ENCODE data around the gene SAXO2. TPM values are rescaled to one million over a fixed set of nuclear protein-coding genes. Genes with fewer than 3 reads are reported as not detected.
A peak's percentile ranks its signal among the peaks of the same experiment; 100 is the strongest.
"Not testable (repeated sequence)": the region's sequence is repeated elsewhere in the genome, so short reads cannot be mapped to it uniquely, and the experiment has no call there.

The SAXO2 gene, protein sequence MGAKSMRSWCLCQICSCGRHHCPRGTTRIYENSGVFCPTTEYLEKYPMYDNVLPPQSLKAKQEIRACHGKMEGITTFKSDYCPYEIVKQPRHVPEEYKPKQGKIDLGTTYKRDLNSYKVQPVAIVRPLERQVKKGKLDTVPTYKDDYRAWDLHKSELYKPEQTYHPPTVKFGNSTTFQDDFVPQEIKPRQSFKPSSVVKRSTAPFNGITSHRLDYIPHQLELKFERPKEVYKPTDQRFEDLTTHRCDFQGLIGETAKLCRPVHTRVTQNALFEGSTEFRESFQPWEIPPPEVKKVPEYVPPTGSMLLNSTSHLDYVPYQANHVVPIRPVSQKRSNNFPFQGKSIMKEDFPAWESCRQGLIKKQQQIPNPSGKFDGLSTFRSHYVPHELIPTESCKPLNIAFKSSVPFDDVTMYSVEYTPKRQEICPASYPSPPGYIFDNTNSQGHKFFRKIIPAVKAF
- 1 to 10 TPM; 5.1 to 6.9 (median 5.9) TPM for polyA plus RNA-seq (ENCODE audit: insufficient read length in 4 of 4)

GRCh38 chr15:82262422-82263026 is at the start of gene SAXO2, which contains the start of gene EFL1:
TSS of gene SAXO2 (plus strand) at chr15:82262818. CDS start at chr15:82262880, 62 bp downstream.
TSS of gene EFL1 (minus strand) at chr15:82262734. CDS start at chr15:82261778, 956 bp downstream.
- peak; percentile 74 to 78 (median 78) for DNase-seq (ENCODE audit: low read depth in 4 of 4, low spot score in 3 of 4)

GRCh38 chr15:82216092-82216491 is 46.5 kb upstream of the SAXO2 start:
- DNase-seq (ENCODE audit: low read depth in 4 of 4, low spot score in 3 of 4), result not testable (repeated sequence)

GRCh38 chr15:82221535-82221934 is 41.1 kb upstream of the SAXO2 start:
- DNase-seq (ENCODE audit: low read depth in 4 of 4, low spot score in 3 of 4), result not testable (repeated sequence)

- no peak for DNase-seq (ENCODE audit: low read depth in 4 of 4, low spot score in 3 of 4)
These were observed 33.9 kb upstream of the SAXO2 start for GRCh38 chr15:82228750-82229149.

DNA sequence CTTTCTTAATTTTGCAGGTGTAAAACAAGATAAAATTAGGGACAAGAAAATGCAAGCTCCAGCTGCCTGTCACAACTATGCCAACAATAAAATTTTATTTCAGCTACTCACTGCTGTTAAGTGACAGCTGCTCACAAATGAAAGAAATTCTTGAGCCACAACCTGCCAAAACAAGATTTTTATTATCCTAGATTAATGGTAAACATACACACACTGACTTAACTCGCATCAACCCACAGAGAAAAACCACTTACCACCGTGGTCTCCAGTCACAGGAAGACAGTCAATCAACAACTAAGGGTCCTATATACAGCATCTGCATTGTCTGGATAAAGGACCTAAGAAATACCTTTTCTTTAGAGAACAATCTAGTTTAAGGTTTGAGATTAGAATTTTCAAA is 31.4 kb upstream of the SAXO2 start:
- DNase-seq (ENCODE audit: low read depth in 4 of 4, low spot score in 3 of 4), result no peak

DNA sequence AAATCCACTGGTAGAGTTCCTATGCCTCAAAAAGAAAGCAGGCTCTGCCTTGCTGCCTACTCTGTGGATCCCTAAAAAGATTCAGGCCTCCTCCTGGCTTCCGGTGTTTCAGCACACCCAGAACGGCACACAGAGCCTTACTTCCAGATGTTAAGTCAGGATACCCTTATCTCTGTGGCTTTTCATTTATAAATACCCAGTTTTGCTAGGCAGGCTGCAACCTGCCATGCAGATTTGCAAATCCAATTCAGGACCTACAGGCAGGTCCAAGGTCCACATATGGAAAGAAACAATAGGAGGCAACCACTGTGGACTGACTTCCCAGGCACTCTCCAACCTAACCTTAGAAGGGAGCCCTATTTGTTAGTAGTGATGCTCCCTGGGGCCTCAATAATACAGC is 30.8 kb upstream of the SAXO2 start:
- no peak for DNase-seq (ENCODE audit: low read depth in 4 of 4, low spot score in 3 of 4)

GRCh38 chr15:82237944-82238534 is 24.6 kb upstream of the SAXO2 start:
- DNase-seq (ENCODE audit: low read depth in 4 of 4, low spot score in 3 of 4), result not testable (repeated sequence)

- DNase-seq (ENCODE audit: low read depth in 4 of 4, low spot score in 3 of 4), result no peak
These were observed 22.8 kb upstream of the SAXO2 start for GRCh38 chr15:82239685-82240391.

DNA sequence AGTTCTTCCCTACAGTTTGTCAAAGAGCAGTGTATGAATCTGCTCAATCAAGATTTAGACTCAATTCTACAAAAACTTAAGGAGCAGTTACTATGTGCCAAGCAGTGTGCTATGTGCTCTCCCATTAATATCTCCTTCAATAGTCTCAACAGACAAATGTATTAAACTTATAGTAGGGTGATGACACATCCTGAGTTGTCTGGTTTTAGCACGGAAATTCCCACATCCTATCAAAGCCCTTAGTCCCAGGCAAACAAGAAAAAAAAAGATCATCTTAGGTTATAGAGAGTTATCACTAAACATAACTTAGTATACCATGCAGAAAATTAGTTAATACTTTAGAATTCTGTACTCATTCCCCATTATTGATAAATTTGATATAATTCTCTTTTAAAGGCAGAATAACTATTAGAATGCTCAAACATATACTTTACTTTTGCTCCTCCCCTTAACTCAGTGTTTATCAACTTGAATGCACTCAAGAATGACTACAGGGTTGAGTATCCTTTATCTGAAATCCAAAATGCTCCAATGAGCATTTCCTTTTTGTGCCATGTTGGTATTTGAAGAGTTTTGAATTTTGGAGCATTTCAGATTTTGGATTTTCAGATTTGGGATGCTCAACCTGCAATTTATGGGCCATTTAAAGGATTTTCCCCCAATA is 20.6 kb upstream of the SAXO2 start:
- DNase-seq (ENCODE audit: low read depth in 4 of 4, low spot score in 3 of 4), result not testable (repeated sequence)

DNA sequence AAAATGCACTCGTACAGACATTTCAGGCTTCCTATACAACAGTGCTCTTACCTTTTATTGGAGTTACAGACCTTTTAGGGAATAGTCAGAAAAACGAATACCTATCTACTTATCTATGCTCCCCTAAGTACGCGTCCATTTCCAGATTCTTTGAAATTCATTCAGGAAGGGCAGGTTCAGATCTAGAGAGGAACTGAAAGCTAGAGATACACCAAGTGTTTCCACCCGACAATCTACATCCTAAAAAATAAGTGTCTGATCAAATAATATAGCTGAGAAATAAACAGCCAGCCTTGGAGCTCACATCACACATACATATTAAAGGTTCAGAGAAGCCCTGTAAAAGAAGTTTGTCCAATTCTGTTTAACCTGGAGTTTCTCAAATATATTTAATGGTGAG is 19.0 kb upstream of the SAXO2 start:
- DNase-seq (ENCODE audit: low read depth in 4 of 4, low spot score in 3 of 4), result not testable (repeated sequence)

- not testable (repeated sequence) for DNase-seq (ENCODE audit: low read depth in 4 of 4, low spot score in 3 of 4)
These were observed 16.7 kb upstream of the SAXO2 start for GRCh38 chr15:82245956-82246355.

- not testable (repeated sequence) for DNase-seq (ENCODE audit: low read depth in 4 of 4, low spot score in 3 of 4)
These were observed 14.4 kb upstream of the SAXO2 start for GRCh38 chr15:82248261-82248660.

DNA sequence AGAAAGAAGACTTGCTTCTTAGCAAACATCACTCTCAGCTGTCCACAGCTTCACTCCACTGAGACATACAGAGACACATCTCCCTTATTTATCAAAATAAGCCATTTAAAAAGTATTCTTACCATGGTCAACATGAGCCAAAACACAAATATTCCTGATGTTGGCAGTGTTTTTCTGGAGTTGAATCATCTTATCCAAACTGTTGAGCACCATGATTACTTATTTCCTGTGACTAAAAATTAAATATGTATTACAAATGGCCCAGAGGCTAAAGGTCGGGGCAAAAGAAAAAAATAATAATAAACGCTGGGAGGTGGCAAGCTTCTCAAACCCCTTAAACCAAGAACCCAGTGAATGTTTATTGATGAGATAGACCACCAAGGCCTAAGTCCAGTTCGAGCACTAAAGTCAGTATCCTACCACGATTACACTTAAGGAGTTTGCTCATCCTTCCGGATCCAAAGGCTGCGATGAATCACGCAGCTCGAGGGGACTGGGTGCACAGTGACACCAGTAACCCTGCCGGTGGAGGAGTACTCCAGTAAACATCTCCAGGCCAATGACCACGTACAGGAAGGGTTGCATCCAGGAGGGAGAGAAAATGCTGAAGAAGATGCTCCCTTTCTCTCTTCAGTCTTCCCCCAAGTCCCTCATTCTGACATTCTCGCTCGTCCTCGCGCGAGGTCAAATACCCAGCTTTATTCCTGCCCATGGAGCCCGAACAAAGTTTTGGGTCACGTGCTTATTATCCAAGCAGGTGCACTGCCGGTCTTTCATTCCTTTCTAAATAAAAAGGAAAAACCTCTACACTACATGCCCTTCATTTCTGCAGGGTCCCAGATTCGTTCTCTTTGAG is 824 bp upstream of the SAXO2 start:
- peak in 1 of 4 donors; percentile 12 for DNase-seq (ENCODE audit: low read depth in 4 of 4, low spot score in 3 of 4)

DNA sequence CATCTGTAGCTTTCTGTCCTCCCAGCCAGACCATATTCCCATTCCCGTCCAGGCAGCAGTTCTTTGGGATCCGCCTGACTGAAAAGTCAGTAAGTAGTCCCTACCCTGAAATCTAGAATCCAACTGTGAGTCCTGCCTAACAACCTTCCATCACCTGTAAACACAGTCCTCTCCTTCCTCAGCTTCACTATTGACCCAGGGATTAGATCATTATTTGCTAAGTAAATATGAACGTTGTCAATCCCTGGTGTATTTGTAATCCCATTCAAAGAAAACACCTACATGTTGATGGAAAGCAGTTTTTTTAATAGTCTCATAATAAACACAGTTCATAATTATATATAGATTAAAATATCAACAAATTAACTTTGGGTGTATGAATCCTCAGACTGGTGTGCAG is 732 bp downstream of the SAXO2 start:
- no peak for DNase-seq (ENCODE audit: low read depth in 4 of 4, low spot score in 3 of 4)

DNA sequence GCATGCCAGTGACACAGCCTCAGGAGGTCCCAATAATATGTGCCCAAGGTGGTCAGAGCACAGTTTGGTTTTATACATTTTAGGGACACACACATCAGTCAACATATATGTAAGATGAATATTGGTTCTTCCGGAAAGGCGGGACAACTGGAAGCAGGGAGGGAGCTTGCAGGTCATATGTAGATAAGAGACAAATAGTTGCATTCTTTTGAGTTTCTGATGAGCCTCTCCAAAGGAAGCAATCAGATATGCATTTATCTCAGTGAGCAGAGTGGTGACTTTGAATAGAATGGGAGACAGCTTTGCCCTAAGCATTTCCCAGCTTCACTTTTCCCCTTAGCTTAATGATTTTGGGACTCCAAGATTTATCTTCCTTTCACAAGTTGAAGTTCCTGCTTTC is 4.5 kb downstream of the SAXO2 start:
- DNase-seq (ENCODE audit: low read depth in 4 of 4, low spot score in 3 of 4), result not testable (repeated sequence)

- DNase-seq (ENCODE audit: low read depth in 4 of 4, low spot score in 3 of 4), result not testable (repeated sequence)
These were observed 5.8 kb downstream of the SAXO2 start for GRCh38 chr15:82268454-82268853.

DNA sequence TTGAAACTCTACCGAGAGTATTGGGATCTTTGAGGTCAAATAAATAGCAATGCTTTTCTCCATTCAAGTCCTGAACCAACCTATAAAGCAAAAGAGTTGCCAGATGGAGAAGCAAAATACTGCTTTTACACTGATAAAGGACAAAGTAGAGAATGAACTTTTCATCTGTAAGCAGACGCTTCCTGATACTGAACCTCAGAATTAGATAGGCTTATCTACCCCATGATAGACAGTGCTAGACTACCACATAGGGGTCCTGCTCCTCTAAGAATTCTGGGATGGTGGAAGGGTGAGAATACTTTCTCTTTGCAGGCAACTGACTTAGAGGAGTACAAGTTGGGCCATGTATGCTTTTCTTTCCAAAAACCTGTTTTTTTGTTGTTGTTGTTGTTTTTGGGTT is 9.5 kb downstream of the SAXO2 start:
- no peak for DNase-seq (ENCODE audit: low read depth in 4 of 4, low spot score in 3 of 4)

GRCh38 chr15:82275410-82275809 is 12.8 kb downstream of the SAXO2 start:
- no peak for DNase-seq (ENCODE audit: low read depth in 4 of 4, low spot score in 3 of 4)

- DNase-seq (ENCODE audit: low read depth in 4 of 4, low spot score in 3 of 4), result not testable (repeated sequence)
These were observed 18.7 kb downstream of the SAXO2 start for GRCh38 chr15:82281276-82281675.
